ENCODE data around the gene VSIG10L2.

The VSIG10L2 gene

GRCh38 chr11:126002181-126002580 is 56.3 kb downstream of the VSIG10L2 start:
- no peak for DNase-seq

Measured in nucleus accumbens (tissue), 56 donors.